Measurements from ENCODE around the gene OAF.

- TF ChIP-seq RAD21 (IDR thresholded peaks at IDR 0.05; ENCODE audit: low read depth) (no peak), EP300 (IDR thresholded peaks at IDR 0.05; ENCODE audit: borderline replicate concordance) (no peak), EGR1 (IDR thresholded peaks at IDR 0.05) (no peak)
Measured at GRCh38 chr11:120217941-120218694, 7.3 kb downstream of the OAF start.
